OCI-LY1 (cell line): Measurements from ENCODE around the gene ADAM17.
"Not testable (repeated sequence)": the region's sequence is repeated elsewhere in the genome, so short reads cannot be mapped to it uniquely, and the experiment has no call there.

Experiments
- H2AFZ ChIP-seq: fragments of 200-600 bp; sonication (generic), shearing (Covaris generic); 2 replicates; pipeline ENCODE4 v1.6.0; 2014; ENCODE audit warnings: antibody characterized with exemption, mild to moderate bottlenecking, low read length
- H3F3A ChIP-seq: fragments of 200-600 bp; sonication (generic), shearing (Covaris generic); 2 replicates; pipeline ENCODE4 v1.6.0; 2014; ENCODE audit warnings: mild to moderate bottlenecking, antibody characterized with exemption, low read length, moderate library complexity; ENCODE audit not compliant: insufficient read depth
- H3K27ac ChIP-seq: fragments of 200-600 bp; sonication (generic); 2 replicates; pipeline ENCODE4 v1.5.1; 2014; ENCODE audit warnings: low read length, mixed run types, mild to moderate bottlenecking, low read depth; ENCODE audit not compliant: poor library complexity, severe bottlenecking
- H3K27me3 ChIP-seq: fragments of 200-600 bp; sonication (generic); 2 replicates; pipeline ENCODE4 v1.6.0; 2014; ENCODE audit warnings: antibody characterized with exemption, mild to moderate bottlenecking, low read length, moderate library complexity; ENCODE audit not compliant: insufficient read depth
- H3K36me3 ChIP-seq: fragments of 200-600 bp; sonication (generic); 2 replicates; pipeline ENCODE4 v1.6.1; 2014; ENCODE audit warnings: mild to moderate bottlenecking, antibody characterized with exemption, low read length, moderate library complexity, mixed read lengths; ENCODE audit not compliant: insufficient read depth
- H3K4me1 ChIP-seq: fragments of 200-600 bp; sonication (generic); 2 replicates; pipeline ENCODE4 v1.5.1; 2014; ENCODE audit warnings: mild to moderate bottlenecking, low read length, moderate library complexity; ENCODE audit not compliant: insufficient read depth, severe bottlenecking
- H3K4me2 ChIP-seq: fragments of 200-600 bp; sonication (generic), shearing (Covaris generic); 2 replicates; pipeline ENCODE4 v1.6.1; 2014; ENCODE audit warnings: low read length
- H3K4me3 ChIP-seq: fragments of 200-600 bp; sonication (generic); 2 replicates; pipeline ENCODE4 v1.5.1; 2014; ENCODE audit warnings: low read length, low read depth, mild to moderate bottlenecking, mixed read lengths; ENCODE audit not compliant: poor library complexity, severe bottlenecking
- H3K79me2 ChIP-seq: fragments of 200-600 bp; shearing (Covaris generic); 2 replicates; pipeline ENCODE4 v1.6.1; 2016; ENCODE audit warnings: mixed run types, low read length, mixed read lengths; ENCODE audit not compliant: insufficient read depth
- H3K9ac ChIP-seq: fragments of 200-600 bp; sonication (generic), shearing (Covaris generic); 2 replicates; pipeline ENCODE4 v1.6.1; 2014; ENCODE audit warnings: mild to moderate bottlenecking, low read length, mixed read lengths
- H3K9me2 ChIP-seq: fragments of 200-600 bp; sonication (generic), shearing (Covaris generic); 2 replicates; pipeline ENCODE4 v1.6.1; 2014; ENCODE audit warnings: low read depth, mild to moderate bottlenecking, low read length, mixed read lengths
- H3K9me3 ChIP-seq: fragments of 200-600 bp; shearing (Covaris generic); 2 replicates; pipeline ENCODE4 v1.6.1; 2014; ENCODE audit warnings: low read length, mixed read lengths
- H4K20me1 ChIP-seq: fragments of 200-600 bp; sonication (generic), shearing (Covaris generic); 2 replicates; pipeline ENCODE4 v1.6.0; 2016; ENCODE audit warnings: mild to moderate bottlenecking, low read length; ENCODE audit not compliant: insufficient read depth
- EZH2 ChIP-seq: fragments of 200-600 bp; sonication (generic), shearing (Covaris generic); IDR thresholded peaks from 2 replicates; pipeline ENCODE4 v1.8.0; 2017; ENCODE audit warnings: borderline replicate concordance, mixed run types, mild to moderate bottlenecking, antibody characterized with exemption, low read length, moderate library complexity, mixed read lengths
- TF ChIP-seq, protein P1 (sequence below): fragments of 200-600 bp; sonication (generic), shearing (Covaris generic); IDR thresholded peaks from 2 replicates; pipeline ENCODE4 v1.5.1; 2017; ENCODE audit warnings: mild to moderate bottlenecking, antibody characterized with exemption, low read length, moderate library complexity, mixed read lengths

Gene ADAM17

DNA sequence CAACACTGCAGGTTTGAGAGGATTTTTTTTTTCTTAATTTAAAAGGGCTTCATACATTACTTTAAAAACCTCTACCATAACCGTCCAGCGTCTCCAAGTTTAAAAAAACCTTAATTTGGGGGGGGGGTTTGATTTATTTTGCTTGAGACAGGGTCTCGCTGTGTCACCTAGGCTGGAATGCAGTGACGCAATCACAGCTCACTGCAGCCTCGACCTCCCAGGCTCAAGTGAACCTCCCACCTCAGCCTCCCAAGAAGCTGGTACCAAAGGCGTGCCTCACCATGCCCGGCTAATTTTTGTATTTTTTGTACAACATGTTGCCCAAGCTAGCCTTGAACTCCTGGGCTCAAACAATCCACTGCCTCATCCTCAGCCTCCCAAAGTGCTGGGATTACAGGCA is 36.9 kb downstream of the ADAM17 start:
- no peaks in the 10 kb centered on the region for H3K79me2 ChIP-seq
- no peaks in the 10 kb centered on the region for H3F3A ChIP-seq
- no peak overlapping the region for H3K4me3 ChIP-seq
- H3K9me3 ChIP-seq = no peaks in the 10 kb centered on the region
- peaks cover 81% of the 10 kb centered on the region for H3K36me3 ChIP-seq
- H2AFZ ChIP-seq = no peak overlapping the region
- TF ChIP-seq, protein P1, sequence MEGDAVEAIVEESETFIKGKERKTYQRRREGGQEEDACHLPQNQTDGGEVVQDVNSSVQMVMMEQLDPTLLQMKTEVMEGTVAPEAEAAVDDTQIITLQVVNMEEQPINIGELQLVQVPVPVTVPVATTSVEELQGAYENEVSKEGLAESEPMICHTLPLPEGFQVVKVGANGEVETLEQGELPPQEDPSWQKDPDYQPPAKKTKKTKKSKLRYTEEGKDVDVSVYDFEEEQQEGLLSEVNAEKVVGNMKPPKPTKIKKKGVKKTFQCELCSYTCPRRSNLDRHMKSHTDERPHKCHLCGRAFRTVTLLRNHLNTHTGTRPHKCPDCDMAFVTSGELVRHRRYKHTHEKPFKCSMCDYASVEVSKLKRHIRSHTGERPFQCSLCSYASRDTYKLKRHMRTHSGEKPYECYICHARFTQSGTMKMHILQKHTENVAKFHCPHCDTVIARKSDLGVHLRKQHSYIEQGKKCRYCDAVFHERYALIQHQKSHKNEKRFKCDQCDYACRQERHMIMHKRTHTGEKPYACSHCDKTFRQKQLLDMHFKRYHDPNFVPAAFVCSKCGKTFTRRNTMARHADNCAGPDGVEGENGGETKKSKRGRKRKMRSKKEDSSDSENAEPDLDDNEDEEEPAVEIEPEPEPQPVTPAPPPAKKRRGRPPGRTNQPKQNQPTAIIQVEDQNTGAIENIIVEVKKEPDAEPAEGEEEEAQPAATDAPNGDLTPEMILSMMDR = no peak
- no peak for TF ChIP-seq EZH2
- no peaks in the 10 kb centered on the region for H3K9me2 ChIP-seq
- no peak overlapping the region for H3K4me2 ChIP-seq
- no peak overlapping the region for H3K9ac ChIP-seq
- no peaks in the 10 kb centered on the region for H4K20me1 ChIP-seq
- H3K4me1 ChIP-seq = no peaks in the 10 kb centered on the region
- H3K27me3 ChIP-seq = no peaks in the 10 kb centered on the region
- no peak overlapping the region for H3K27ac ChIP-seq

DNA sequence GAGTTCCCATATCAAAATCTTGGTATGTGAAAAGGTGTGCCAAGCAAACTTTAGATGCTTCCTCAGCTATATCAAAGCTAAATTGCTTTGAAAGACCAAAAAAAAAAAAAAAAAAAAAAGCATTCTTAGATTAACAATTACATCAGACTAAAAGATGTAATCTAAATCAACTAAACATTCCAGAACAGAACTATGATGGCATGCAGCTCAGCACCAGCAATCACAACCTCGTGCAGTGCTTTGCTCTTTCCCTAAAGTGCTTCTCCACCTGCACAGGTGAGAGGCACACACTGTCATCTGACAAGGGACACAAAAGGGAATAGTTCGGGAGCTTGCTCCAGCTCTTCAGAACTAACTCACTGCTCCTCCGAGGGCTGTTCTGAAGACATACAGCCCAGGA is 37.5 kb downstream of the ADAM17 start:
- Histone ChIP-seq H3K9me2 (no peaks in the 10 kb centered on the region), H3K4me2 (no peak overlapping the region), H3F3A (no peaks in the 10 kb centered on the region), H3K27me3 (no peaks in the 10 kb centered on the region), H3K4me3 (no peak overlapping the region), H3K9me3 (no peaks in the 10 kb centered on the region), H3K27ac (no peak overlapping the region), H3K9ac (no peak overlapping the region), H4K20me1 (no peaks in the 10 kb centered on the region), H3K79me2 (no peaks in the 10 kb centered on the region), H3K36me3 (peaks cover 80% of the 10 kb centered on the region), H2AFZ (no peak overlapping the region), H3K4me1 (no peaks in the 10 kb centered on the region)
- TF ChIP-seq, protein P1 = no peak
- TF ChIP-seq EZH2 = no peak

DNA sequence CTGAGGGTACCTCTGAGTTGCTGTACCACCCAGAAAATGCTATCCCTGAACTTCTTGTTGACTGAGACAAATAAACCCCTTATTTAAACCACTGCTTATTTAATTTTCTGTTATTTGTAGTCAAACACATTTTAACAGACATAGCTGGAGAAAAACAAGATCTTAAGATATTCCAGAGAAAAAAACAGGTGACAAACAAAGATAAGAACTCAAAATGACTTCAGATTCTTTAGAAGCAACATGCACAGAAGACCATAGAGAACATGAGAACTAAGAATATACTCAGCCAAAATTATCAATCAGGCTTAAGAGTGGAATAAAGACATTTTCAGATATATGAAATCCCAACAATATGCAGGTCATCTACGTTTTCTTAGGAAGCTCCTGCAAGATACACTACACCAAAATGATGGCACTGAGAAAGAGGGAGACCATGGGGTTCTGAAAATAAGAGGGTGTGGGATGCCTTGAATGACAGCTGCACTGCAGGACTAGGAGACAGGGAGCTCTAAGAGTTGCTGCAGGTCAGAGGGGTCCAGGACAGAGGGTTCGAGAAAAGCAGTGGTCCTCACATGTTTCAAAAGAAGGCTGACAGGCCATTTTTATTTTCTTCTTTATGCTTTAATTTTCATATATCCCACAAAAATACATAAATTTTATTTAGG is 38.4 kb downstream of the ADAM17 start:
- no peak overlapping the region for H3K4me2 ChIP-seq
- no peaks in the 10 kb centered on the region for H3K9me2 ChIP-seq
- no peak overlapping the region for H3K4me3 ChIP-seq
- H3K9me3 ChIP-seq = no peaks in the 10 kb centered on the region
- H3K27ac ChIP-seq = no peak overlapping the region
- no peaks in the 10 kb centered on the region for H4K20me1 ChIP-seq
- TF ChIP-seq EZH2 = no peak
- TF ChIP-seq, protein P1 = no peak
- H3K36me3 ChIP-seq = peaks cover 83% of the 10 kb centered on the region
- no peaks in the 10 kb centered on the region for H3F3A ChIP-seq
- H3K4me1 ChIP-seq = no peaks in the 10 kb centered on the region
- no peaks in the 10 kb centered on the region for H3K79me2 ChIP-seq
- H2AFZ ChIP-seq = no peak overlapping the region
- H3K9ac ChIP-seq = no peak overlapping the region
- no peaks in the 10 kb centered on the region for H3K27me3 ChIP-seq

DNA sequence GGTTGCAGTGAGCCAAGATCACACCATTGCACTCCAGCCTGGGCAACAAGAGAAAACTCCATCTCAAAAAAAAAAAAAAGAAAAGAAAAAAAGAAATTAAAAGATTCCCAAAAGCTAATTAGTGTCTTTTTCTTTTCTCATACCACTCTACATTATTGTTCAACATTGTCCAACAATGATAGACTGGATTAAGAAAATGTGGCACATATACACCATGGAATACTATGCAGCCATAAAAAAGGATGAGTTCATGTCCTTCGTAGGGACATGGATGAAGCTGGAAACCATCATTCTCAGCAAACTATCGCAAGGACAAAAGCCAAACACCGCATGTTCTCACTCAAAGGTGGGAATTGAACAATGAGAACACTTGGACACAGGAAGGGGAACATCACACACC is 41.7 kb downstream of the ADAM17 start:
- not testable (repeated sequence) for H4K20me1 ChIP-seq, H3K27me3 ChIP-seq, H3K4me2 ChIP-seq, H3K4me3 ChIP-seq, H3K9ac ChIP-seq, H3K4me1 ChIP-seq, H3K27ac ChIP-seq, H3F3A ChIP-seq, H3K9me2 ChIP-seq, H3K79me2 ChIP-seq, H2AFZ ChIP-seq, H3K9me3 ChIP-seq
- H3K36me3 ChIP-seq = peaks cover 67% of the 10 kb centered on the region
